Progenitor cell of endocrine pancreas (in vitro differentiated cells): ENCODE results near the gene CMIP. TPM values are rescaled to one million over a fixed set of nuclear protein-coding genes. Genes with fewer than 3 reads are reported as not detected.

Experiments
- DNase-seq: peaks from one replicate; pipeline ENCODE4 v3.0.0; 2021; ENCODE audit warnings: low spot score; ENCODE audit not compliant: unreplicated experiment
- H3K27ac Mint-ChIP-seq: 2 replicates; pipeline ENCODE4 v1.8.0; 2021; ENCODE audit warnings: mild to moderate bottlenecking, moderate library complexity, mixed read lengths
- H3K27me3 Mint-ChIP-seq: 2 replicates; pipeline ENCODE4 v1.8.0; 2021; ENCODE audit warnings: mixed read lengths
- H3K36me3 Mint-ChIP-seq: 2 replicates; pipeline ENCODE4 v1.8.0; 2022; ENCODE audit warnings: mixed read lengths; ENCODE audit not compliant: insufficient read depth
- H3K4me1 Mint-ChIP-seq: 2 replicates; pipeline ENCODE4 v1.8.0; 2021; ENCODE audit warnings: low read depth, mixed read lengths
- H3K4me3 Mint-ChIP-seq: 2 replicates; pipeline ENCODE4 v1.8.0; 2021; ENCODE audit warnings: low read depth, mild to moderate bottlenecking, moderate library complexity, mixed read lengths
- H3K9me3 Mint-ChIP-seq: 2 replicates; pipeline ENCODE4 v1.8.0; 2021; ENCODE audit warnings: low read depth, mixed read lengths
- CTCF ChIP-seq: fragments of 200-600 bp; sonication (generic); IDR thresholded peaks from one replicate; pipeline ENCODE4 v1.5.0; 2021; ENCODE audit warnings: antibody characterized with exemption, mild to moderate bottlenecking; ENCODE audit not compliant: unreplicated experiment
- total RNA-seq: library from RNA; stranded (reverse); gene quantifications from 2 replicates; pipeline ENCODE4 v1.2.1, GENCODE V29; 2021

The CMIP gene
- total RNA-seq, 1 donor from 2014 or later, result 62.7 TPM

GRCh38 chr16:81610936-81611335 is 166.3 kb downstream of the CMIP start:
- peaks cover 2% of the 10 kb centered on the region for H3K4me1 Mint-ChIP-seq
- DNase-seq, result no peak
- no peak overlapping the region for H3K27ac Mint-ChIP-seq
- TF ChIP-seq CTCF, result no peak
- H3K27me3 Mint-ChIP-seq, result no peaks in the 10 kb centered on the region
- H3K9me3 Mint-ChIP-seq, result no peaks in the 10 kb centered on the region
- H3K4me3 Mint-ChIP-seq, result no peak overlapping the region
- H3K36me3 Mint-ChIP-seq, result peaks cover 5% of the 10 kb centered on the region

- no peak for DNase-seq
- Mint-ChIP-seq H3K27me3 (no peaks in the 10 kb centered on the region), H3K36me3 (peaks cover 6% of the 10 kb centered on the region), H3K4me1 (no peaks in the 10 kb centered on the region), H3K9me3 (no peaks in the 10 kb centered on the region), H3K27ac (no peak overlapping the region), H3K4me3 (no peak overlapping the region)
- no peak for TF ChIP-seq CTCF
These were observed 167.1 kb downstream of the CMIP start for GRCh38 chr16:81611721-81612120.

- H3K27me3 Mint-ChIP-seq, result no peaks in the 10 kb centered on the region
- no peaks in the 10 kb centered on the region for H3K4me1 Mint-ChIP-seq
- no peaks in the 10 kb centered on the region for H3K9me3 Mint-ChIP-seq
- DNase-seq, result no peak
- H3K36me3 Mint-ChIP-seq, result peaks cover 11% of the 10 kb centered on the region
- H3K27ac Mint-ChIP-seq, result no peak overlapping the region
- no peak overlapping the region for H3K4me3 Mint-ChIP-seq
- TF ChIP-seq CTCF, result no peak
These were observed 167.9 kb downstream of the CMIP start for GRCh38 chr16:81612351-81613163.

- H3K27ac Mint-ChIP-seq, result no peak overlapping the region
- no peak for TF ChIP-seq CTCF
- no peak for DNase-seq
- H3K27me3 Mint-ChIP-seq, result no peaks in the 10 kb centered on the region
- H3K9me3 Mint-ChIP-seq, result no peaks in the 10 kb centered on the region
- peaks cover 18% of the 10 kb centered on the region for H3K36me3 Mint-ChIP-seq
- peaks cover 5% of the 10 kb centered on the region for H3K4me1 Mint-ChIP-seq
- no peak overlapping the region for H3K4me3 Mint-ChIP-seq
These were observed 169.6 kb downstream of the CMIP start for GRCh38 chr16:81614171-81614570.

- no peak for DNase-seq
- Mint-ChIP-seq H3K4me1 (peaks cover 5% of the 10 kb centered on the region), H3K4me3 (no peak overlapping the region), H3K27me3 (no peaks in the 10 kb centered on the region), H3K27ac (no peak overlapping the region), H3K36me3 (peaks cover 15% of the 10 kb centered on the region), H3K9me3 (no peaks in the 10 kb centered on the region)
- TF ChIP-seq CTCF, result no peak
These were observed 170.2 kb downstream of the CMIP start for GRCh38 chr16:81614654-81615359.
